Measurements from ENCODE around the gene PCSK7.

The PCSK7 gene

DNA sequence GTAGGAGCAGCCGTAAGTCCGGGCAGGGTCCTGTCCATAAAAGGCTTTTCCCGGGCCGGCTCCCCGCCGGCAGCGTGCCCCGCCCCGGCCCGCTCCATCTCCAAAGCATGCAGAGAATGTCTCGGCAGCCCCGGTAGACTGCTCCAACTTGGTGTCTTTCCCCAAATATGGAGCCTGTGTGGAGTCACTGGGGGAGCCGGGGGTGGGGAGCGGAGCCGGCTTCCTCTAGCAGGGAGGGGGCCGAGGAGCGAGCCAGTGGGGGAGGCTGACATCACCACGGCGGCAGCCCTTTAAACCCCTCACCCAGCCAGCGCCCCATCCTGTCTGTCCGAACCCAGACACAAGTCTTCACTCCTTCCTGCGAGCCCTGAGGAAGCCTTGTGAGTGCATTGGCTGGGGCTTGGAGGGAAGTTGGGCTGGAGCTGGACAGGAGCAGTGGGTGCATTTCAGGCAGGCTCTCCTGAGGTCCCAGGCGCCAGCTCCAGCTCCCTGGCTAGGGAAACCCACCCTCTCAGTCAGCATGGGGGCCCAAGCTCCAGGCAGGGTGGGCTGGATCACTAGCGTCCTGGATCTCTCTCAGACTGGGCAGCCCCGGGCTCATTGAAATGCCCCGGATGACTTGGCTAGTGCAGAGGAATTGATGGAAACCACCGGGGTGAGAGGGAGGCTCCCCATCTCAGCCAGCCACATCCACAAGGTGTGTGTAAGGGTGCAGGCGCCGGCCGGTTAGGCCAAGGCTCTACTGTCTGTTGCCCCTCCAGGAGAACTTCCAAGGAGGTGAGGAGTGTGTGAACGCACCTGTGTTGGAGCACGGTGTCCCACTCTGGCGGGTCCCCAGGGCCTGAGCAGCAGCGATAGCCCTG, 32.6 kb downstream of the PCSK7 start, which contains the start of gene TAGLN:
TSS of gene TAGLN (plus strand) at position 318 of the 863 bp plus-strand sequence. CDS start 3,644 bp downstream, outside the sequence.
- no peak for DNase-seq

DNA sequence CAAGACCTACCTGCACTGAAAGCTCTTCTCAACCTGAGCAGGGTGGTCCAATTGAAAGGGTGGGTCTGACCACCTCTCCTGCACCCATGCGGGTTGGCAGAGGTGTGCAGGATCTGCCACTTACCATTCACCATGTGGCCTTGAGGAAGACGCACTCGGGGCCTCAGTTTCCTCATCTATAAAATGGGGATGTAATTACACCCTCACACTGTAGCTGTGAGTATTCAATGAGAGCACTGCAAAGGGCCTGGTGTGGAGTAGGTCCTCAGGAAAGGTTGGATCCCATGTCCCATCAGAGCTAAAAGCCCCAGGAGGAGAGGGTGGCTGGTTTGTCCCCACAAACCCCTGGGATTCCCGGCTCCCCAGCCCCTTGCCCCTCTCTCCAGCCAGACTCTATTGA, 33.3 kb downstream of the PCSK7 start:
- no peak for DNase-seq

DNA sequence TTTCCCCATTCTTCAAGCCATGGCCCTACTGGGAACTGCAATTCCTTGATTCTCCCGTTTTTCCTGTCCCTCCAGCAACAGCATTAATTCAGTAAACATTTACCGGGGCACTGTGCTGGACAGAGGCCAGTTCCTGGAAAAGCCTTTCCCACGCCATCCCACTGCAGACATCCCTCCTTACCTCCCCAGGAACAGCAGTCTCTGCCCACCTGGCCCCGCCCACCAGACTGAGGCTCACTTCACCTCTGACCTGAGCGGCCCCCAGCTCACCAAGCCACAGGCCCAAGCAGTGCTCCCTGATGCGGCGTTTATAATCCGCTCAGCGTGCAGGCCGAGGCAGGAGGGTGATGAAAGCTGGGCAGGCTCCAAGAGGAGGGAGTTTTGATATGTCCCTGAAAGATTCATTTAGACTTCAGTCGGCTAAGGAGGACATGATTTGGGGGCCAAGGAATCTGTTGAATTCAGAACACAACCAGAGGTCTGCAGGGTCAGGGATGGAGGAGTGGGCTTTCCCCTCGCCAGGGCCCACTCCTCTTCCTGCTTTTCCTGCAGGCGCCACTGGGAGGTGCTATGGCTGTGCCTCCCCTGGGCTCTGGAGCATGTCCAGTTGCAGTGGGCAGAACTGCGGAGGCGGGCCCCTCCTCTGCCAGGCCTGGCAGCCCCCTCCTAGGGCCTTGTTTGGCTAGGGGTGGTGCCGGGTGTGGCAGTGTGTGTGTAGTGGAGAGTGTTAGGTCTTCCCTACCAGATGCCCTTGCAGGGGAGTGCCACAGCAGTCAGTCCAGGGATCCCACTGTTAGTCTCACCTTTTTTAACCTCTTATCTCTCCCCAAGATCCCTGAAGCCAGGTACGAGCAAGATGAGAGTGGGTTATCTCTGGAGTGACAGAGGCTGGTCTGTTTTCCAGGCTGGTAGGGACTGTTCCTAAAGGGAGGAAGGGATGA, 34.1 kb downstream of the PCSK7 start:
- DNase-seq: no peak

DNA sequence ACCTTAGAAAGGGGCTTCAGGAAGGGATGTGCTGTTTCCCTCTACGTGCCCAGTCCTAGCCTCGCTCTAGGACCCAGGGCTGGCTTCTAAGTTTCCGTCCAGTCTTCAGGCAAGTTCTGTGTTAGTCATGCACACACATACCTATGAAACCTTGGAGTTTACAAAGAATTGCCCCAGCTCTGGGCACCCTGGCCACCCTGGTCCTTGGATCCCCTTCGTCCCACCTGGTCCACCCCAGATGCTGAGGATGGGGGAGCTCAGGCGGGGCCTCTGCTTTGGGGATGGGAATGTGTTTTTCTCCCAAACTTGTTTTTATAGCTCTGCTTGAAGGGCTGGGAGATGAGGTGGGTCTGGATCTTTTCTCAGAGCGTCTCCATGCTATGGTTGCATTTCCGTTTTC, 34.9 kb downstream of the PCSK7 start:
- DNase-seq: no peak

DNA sequence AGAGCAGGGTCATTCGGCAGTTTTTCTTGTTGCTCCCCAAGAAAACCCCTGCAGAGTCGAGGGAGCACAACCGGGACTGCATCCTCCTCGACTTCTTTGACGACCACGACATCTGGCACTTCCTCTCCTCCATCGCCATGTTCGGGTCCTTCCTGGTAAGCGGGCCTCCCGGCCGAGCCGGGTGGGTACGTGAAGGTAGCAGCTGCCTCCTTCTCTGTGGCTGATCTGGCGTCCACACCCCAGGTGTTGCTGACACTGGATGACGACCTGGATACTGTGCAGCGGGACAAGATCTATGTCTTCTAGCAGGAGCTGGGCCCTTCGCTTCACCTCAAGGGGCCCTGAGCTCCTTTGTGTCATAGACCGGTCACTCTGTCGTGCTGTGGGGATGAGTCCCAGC, 36.1 kb downstream of the PCSK7 start:
- DNase-seq: no peak

DNA sequence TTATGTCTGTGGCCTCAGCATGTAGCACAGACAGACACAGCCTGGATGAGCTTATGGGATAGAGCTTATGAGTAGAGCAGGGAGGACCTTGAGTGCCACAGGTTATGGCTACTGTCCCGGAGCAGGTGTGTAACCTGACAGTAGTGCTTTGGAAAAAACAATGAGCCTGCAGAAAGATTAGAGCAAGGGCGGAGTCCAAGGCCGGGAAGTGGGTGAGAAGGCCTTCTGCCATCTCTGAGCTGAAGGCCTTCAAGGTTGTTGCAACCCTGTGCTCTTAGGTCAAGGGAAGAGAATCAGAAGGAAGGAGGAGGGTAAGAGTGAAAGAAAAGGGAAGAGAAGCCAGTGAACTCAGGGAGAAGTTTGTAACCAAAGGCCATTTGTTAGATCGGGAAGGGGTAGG, 36.6 kb downstream of the PCSK7 start:
- DNase-seq: no peak

DNA sequence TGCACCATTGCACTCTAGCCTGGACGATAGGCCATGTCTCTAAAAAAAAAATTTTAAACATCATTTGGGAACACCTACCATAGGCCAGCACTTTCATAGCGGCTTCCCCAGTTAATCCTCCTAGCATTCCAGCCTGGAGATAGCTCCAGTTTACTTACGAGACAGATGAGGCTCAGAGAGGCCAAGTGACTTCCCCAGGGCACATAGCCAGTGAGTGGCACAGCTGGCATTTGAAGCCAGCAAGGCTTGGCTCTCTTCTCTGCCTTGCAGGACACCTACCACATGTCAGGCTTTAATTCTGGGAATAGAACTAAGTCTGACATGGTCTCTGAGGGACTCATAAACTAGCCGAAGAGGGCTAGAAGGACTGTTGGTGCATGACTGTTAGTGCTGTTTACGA, 37.6 kb downstream of the PCSK7 start:
- no peak for DNase-seq

DNA sequence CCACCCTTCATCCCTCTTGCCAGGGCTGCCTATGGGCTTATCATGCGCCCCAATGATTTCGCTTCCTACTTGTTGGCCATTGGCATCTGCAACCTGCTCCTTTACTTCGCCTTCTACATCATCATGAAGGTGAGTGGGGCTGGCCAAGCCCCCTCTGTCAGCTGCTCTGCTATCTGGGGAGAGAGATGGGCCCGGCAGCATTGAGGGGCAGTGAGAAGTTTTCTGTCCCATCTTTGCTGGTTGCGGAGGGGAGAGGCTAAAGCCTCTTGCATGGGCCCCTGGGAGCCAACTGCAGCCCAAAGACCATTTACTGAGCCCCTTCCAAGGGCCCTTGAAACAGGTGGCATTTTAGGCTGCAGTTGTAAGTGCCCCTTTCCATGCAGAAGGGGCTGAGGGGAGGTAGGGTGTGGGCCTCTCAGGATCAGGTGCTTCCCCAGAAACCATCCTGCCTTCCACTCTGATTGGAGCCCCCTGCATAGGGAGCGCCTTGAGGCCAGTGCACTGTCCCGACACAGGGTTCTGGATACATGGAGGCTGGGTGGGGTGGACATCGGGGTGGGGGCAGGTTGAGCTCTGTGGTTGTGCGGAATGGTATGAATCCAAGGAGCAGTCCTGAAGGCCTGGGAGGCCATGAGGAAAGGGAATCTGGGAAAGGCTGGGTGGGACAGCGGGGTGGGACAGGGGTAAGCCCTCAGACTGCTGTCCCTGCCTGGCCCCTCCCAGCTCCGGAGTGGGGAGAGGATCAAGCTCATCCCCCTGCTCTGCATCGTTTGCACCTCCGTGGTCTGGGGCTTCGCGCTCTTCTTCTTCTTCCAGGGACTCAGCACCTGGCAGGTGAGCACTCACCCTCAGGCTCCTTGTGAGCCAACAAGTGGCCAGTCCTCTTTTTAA, 38.5 kb downstream of the PCSK7 start:
- DNase-seq: no peak

DNA sequence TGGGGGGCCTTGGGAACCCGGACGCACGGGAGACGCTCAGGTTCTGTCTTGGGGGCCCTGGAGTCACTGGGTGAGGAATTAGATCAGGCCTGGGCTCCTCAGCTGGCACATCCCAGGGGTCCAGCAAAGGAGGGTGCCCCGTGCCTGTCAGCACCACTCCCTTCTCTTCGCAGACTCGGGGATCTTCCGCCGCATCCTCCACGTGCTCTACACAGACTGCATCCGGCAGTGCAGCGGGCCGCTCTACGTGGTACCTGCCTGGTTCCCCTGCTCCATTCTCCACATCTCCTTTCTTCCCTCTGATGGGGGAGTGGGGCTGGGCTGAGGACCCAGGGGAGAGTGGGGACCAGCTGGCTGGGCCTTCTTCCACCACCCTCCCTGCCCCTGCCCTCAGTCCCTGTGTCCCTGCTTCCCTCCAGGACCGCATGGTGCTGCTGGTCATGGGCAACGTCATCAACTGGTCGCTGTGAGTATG, 39.4 kb downstream of the PCSK7 start:
- DNase-seq: no peak

DNA sequence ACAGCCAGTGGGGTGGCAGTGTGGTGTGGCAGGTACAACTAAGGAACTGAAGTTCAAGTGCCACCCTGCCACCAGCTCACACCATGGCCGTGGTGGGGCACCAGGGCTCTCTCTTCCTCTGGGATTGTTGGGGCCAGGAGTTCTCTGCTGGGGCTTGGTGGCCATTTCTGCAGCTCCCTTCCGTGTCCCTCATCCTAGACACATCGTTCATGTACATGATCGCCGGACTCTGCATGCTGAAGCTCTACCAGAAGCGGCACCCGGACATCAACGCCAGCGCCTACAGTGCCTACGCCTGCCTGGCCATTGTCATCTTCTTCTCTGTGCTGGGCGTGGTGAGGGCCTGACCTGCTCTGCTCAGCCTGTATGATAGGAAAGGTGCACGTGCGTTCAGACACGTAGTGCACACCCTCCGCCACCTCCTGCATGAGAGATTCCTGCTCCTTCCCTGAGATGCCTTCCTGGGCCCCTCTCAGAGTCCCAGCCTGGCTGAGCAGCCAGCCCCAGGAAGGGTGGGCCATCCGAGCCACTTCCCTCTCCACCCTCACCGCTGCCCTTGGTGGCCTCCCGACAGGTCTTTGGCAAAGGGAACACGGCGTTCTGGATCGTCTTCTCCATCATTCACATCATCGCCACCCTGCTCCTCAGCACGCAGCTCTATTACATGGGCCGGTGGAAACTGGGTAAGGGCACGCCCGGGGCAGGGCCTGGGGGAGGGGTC, 40.0 kb downstream of the PCSK7 start:
- no peak for DNase-seq

DNA sequence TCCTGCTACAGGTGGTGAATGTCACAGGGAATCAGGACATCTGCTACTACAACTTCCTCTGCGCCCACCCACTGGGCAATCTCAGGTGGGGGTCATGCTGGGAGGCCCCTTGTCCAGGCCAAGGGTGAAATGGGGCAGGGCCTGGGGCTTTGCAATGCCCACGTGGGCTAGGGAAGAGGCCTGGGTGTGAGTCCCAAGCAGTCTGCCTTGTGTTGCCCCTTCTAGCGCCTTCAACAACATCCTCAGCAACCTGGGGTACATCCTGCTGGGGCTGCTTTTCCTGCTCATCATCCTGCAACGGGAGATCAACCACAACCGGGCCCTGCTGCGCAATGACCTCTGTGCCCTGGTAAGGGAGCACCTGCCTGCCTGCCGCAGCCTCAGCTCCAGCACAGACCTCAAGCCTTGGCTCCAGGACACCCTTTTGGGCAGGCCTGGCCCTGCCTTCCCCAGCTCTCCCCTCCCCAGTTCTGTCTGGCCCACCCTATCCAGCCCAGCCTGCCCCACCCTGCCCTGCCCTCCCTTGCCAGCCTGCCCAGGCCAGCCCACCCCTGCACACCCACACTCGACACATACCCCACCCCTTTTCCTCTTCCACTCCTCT, 41.8 kb downstream of the PCSK7 start:
- no peak for DNase-seq

DNA sequence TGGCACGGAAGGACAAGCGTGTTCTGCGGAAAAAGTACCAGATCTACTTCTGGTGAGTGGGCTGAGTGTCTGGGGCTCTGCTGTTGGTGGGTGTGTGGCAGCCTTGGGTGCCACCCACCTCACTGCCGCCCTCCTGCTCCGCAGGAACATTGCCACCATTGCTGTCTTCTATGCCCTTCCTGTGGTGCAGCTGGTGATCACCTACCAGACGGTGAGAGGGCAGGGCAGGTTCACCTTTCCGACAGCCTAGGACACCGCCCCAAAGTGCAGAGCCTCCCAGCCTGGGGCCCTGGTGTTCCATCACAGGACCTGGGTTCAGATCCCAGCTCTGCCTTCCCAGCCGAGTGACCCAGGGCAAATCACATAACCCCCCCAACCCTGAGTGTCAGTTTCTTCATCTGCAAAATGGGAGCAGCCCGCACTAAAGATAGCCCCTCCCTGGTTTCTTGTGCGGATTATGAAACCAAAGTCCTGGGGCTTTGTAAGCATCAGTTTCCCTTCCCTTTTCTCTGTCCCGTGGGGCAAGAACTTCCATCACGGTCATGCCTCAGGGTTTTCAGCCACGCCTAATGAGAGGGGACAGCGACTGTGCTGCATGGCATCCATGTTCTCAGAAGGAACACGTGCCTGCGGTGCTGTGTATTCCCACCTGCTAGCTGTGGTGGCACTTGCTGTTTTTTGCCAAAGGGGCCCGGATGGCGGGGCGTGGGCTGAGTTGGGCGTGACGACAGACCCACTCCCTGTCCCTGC, 42.5 kb downstream of the PCSK7 start:
- DNase-seq: no peak

DNA sequence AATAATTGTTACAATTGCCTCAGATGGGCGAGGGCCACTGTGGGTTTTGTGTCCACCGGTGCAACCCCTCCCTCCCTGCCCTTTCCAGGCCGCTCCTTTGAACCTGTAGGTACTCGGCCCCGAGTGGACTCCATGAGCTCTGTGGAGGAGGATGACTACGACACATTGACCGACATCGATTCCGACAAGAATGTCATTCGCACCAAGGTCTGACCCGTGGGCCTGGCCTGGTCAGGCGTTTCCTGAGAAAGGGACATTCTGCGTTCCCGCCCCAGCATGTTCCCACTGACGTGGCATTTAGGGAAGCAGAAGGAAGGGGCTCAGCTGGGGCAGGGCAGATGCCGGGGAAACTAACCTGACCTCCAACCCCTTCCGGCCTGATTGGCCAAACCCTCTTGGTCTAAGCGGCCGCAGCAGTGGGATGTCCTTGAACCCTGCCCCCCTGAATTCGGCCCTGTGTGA, 43.2 kb downstream of the PCSK7 start:
- no peak for DNase-seq

DNA sequence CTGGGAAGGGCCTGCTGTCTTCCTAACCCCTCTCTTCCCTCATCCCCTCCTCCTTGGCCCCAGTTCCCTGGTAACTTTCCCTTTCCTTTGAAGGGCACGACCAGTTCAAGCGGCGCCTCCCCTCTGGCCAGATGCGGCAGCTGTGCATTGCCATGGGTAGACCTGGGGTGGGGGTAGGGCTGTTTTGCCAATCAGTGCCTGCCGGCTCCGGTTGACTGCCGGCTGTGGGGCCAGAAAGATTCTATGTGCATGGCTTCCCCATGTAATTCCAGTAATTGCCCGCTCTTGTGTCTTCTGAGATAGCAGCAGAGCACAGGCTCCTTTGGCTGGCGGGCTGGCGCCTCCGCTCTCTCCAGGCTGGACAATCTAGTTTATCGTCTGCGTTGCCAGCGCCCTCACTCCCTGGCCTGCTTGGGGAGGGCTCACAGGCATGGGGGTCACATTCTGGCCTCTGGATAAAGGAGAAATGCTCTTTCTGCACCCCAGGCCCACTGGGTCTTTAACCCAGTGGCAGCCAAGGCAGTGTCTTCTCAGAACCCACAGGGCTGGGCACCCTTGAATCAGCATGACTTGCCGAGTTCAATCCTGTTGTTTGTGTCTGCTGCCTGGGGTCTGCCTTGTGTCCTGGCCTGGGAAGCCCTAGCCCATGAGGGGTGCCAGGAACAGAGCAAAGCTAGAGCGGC, 43.9 kb downstream of the PCSK7 start:
- DNase-seq: no peak

DNA sequence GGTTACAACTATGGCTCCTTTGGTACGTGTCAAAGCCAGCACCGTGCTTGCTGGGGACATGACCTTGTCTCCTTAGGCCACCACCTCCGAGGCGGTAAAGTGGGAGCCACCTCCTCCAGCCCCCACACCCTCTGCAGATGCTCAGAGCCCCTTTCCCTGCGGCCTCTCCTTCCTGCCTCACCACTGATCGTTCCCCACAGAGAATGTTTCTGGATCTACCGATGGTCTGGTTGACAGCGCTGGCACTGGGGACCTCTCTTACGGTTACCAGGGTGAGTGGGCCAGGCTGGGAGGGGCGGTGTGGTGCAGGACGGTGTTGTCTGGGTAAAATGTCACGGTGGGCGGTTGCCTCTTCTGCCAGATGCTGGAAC, 44.5 kb downstream of the PCSK7 start:
- DNase-seq: no peak

DNA sequence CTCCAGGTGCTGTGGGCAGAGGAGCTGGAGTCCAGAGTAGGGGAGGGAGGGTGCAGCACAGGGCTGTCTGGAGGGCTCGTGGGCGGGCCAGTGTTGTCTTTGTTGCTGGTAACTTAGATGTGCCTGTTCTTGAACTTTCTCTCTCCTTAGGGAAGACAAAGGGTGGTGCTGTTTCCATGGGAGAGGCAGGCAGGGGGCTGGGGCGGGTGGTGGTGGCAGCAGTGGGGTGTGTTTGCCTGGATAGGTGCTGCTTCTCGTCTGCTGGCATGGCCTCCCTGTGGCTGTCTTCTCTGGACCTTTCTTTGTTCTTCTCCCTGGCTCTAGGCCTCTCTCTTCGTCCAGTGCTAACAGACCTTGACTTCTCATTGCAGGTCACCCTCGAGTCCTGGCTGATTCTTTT, 44.9 kb downstream of the PCSK7 start:
- DNase-seq: no peak

DNA sequence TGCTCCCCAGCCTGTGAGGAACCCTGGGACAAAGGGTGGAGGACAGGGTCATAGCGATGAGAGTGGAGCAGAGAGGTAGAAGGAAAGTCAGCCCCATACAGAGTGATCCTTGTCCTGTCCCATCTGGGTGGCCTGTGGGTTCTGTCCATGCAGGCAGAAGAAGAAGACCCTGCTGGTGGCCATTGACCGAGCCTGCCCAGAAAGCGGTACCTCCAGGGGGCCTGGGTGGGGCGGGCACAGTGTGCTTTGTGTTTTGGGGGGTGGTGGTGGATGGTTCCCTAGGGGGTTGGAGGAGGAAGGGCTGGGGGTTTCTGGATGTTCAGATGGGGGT, 45.5 kb downstream of the PCSK7 start:
- DNase-seq: no peak

DNA sequence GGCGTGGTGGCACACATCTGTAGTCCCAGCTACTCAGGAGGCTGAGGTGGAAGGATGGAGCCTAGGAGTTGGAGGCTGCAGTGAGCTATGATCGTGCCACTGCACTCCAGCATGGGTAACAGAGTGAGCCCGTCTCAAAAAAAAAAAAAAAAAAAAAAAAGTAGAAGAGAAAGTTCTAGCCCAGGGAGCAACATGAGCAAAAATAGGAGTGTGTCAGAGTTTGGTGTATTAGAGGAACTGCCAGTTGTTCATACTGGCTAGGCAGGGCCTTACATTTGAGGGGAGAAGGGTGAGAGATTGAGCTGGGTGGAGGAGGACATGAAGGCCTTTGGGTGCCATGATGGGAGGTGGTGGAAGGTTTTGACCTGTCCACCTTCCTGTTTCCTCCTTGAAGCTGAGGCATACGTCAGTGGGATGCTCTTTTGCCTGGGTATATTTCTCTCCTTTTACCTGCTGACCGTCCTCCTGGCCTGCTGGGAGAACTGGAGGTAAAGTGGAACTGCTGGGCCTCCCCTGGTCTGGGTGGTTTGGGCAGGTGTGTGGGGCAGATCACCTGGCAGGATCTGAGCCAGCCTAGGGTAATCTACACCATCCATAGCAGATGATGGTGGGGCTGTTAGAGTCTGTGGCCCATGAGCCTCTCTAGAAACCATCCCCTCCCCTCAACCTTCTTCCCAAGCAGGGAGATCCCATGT, 46.0 kb downstream of the PCSK7 start:
- DNase-seq: no peak
